ENCODE results near the gene TMEM259.

TMEM259 gene

GRCh38 chr19:1066251-1066747 lies 45.4 kb upstream of the TMEM259 start:
- no peak for DNase-seq (ENCODE audit: low read depth)
- H3K4me3 ChIP-seq (ENCODE audit: low read depth, low read length), result no peak overlapping the region
- TF ChIP-seq CTCF (IDR thresholded peaks at IDR 0.05; ENCODE audit: control insufficient read depth, extremely low read depth, insufficient read depth), result no peak

GRCh38 chr19:1065606-1066109 lies 44.7 kb upstream of the TMEM259 start:
- no peak overlapping the region for H3K4me3 ChIP-seq (ENCODE audit: low read depth, low read length)
- peak; percentile 54 for DNase-seq (ENCODE audit: low read depth)
- TF ChIP-seq CTCF (IDR thresholded peaks at IDR 0.05; ENCODE audit: control insufficient read depth, extremely low read depth, insufficient read depth), result no peak

- DNase-seq (ENCODE audit: low read depth), result no peak
- peak; percentile 32 for TF ChIP-seq CTCF (IDR thresholded peaks at IDR 0.05; ENCODE audit: control insufficient read depth, extremely low read depth, insufficient read depth)
- no peak overlapping the region for H3K4me3 ChIP-seq (ENCODE audit: low read depth, low read length)
Measured at GRCh38 chr19:1064661-1065605, 44.0 kb upstream of the TMEM259 start.

GRCh38 chr19:1063909-1064660 lies 43.2 kb upstream of the TMEM259 start:
- TF ChIP-seq CTCF (IDR thresholded peaks at IDR 0.05; ENCODE audit: control insufficient read depth, extremely low read depth, insufficient read depth), result no peak
- no peak for DNase-seq (ENCODE audit: low read depth)
- no peak overlapping the region for H3K4me3 ChIP-seq (ENCODE audit: low read depth, low read length)

- TF ChIP-seq CTCF (IDR thresholded peaks at IDR 0.05; ENCODE audit: control insufficient read depth, extremely low read depth, insufficient read depth), result no peak
- no peak overlapping the region for H3K4me3 ChIP-seq (ENCODE audit: low read depth, low read length)
- DNase-seq (ENCODE audit: low read depth), result no peak
Measured at GRCh38 chr19:1063030-1063908, 42.3 kb upstream of the TMEM259 start.

GRCh38 chr19:1062387-1063029 lies 41.6 kb upstream of the TMEM259 start:
- no peak for DNase-seq (ENCODE audit: low read depth)
- TF ChIP-seq CTCF (IDR thresholded peaks at IDR 0.05; ENCODE audit: control insufficient read depth, extremely low read depth, insufficient read depth), result no peak
- no peak overlapping the region for H3K4me3 ChIP-seq (ENCODE audit: low read depth, low read length)

All from LNCaP clone FGC (cell line).